Loucy (cell line): ENCODE measurements around the gene CENPQ.

ENCODE experiments used
- H2AFZ ChIP-seq: fragments of 200-600 bp; sonication (generic); 2 replicates; pipeline ENCODE4 v1.6.0; 2016; ENCODE audit warnings: antibody characterized with exemption, mild to moderate bottlenecking, low read length, moderate library complexity
- H3F3A ChIP-seq: fragments of 200-600 bp; 2 replicates; pipeline ENCODE4 v1.6.0; 2016; ENCODE audit warnings: antibody characterized with exemption, low read depth, mild to moderate bottlenecking
- H3K27me3 ChIP-seq: fragments of 200-600 bp; sonication (generic); 2 replicates; pipeline ENCODE4 v1.6.1; 2014; ENCODE audit warnings: low read length, mild to moderate bottlenecking; ENCODE audit not compliant: insufficient read depth, poor library complexity, severe bottlenecking
- H3K36me3 ChIP-seq: fragments of 200-600 bp; sonication (generic); 2 replicates; pipeline ENCODE4 v1.6.1; 2016; ENCODE audit warnings: low read length; ENCODE audit not compliant: insufficient read depth
- H3K4me1 ChIP-seq: fragments of 200-600 bp; sonication (generic); 2 replicates; pipeline ENCODE4 v1.5.1; 2014; ENCODE audit warnings: low read length, mild to moderate bottlenecking; ENCODE audit not compliant: insufficient read depth, poor library complexity, severe bottlenecking
- H3K4me2 ChIP-seq: fragments of 200-600 bp; sonication (generic); 2 replicates; pipeline ENCODE4 v1.6.0; 2014; ENCODE audit warnings: antibody characterized with exemption, low read length, low read depth, mild to moderate bottlenecking; ENCODE audit not compliant: poor library complexity, severe bottlenecking
- H3K4me3 ChIP-seq: fragments of 200-600 bp; sonication (generic); 2 replicates; pipeline ENCODE4 v1.5.1; 2014; ENCODE audit warnings: low read length, mild to moderate bottlenecking, mixed read lengths; ENCODE audit not compliant: poor library complexity, severe bottlenecking
- H3K79me2 ChIP-seq: fragments of 200-600 bp; sonication (generic); 2 replicates; pipeline ENCODE4 v1.6.1; 2014; ENCODE audit warnings: low read length; ENCODE audit not compliant: insufficient read depth
- H3K9ac ChIP-seq: fragments of 200-600 bp; sonication (generic); 2 replicates; pipeline ENCODE4 v1.6.0; 2014; ENCODE audit warnings: mild to moderate bottlenecking, low read depth, low read length, moderate library complexity; ENCODE audit not compliant: poor library complexity, severe bottlenecking
- H3K9me2 ChIP-seq: fragments of 200-600 bp; sonication (generic); replicated peaks from 2 replicates; pipeline ENCODE4 v1.6.1; 2016; ENCODE audit warnings: low read depth, low read length, mixed read lengths
- H3K9me3 ChIP-seq: fragments of 200-600 bp; sonication (generic); 2 replicates; pipeline ENCODE4 v1.6.1; 2014; ENCODE audit warnings: mild to moderate bottlenecking, antibody characterized with exemption, low read length, low read depth; ENCODE audit not compliant: insufficient read depth
- H4K20me1 ChIP-seq: fragments of 200-600 bp; sonication (generic); 2 replicates; pipeline ENCODE4 v1.6.0; 2014; ENCODE audit warnings: antibody characterized with exemption, low read length, mild to moderate bottlenecking; ENCODE audit not compliant: insufficient read depth, poor library complexity, severe bottlenecking
- CTCF ChIP-seq: fragments of 200-600 bp; sonication (generic); conservative IDR thresholded peaks from 2 replicates; pipeline ENCODE4 v1.5.1; 2014; ENCODE audit warnings: mild to moderate bottlenecking, antibody characterized with exemption, low read length
- EZH2phosphoT487 ChIP-seq: fragments of 200-600 bp; IDR thresholded peaks from 2 replicates; pipeline ENCODE4 v1.6.1; 2018; ENCODE audit warnings: antibody characterized with exemption, mild to moderate bottlenecking, moderate library complexity, borderline replicate concordance

The CENPQ gene

GRCh38 chr6:49453221-49453620 is 9.9 kb upstream of the CENPQ start:
- TF ChIP-seq EZH2phosphoT487 (no peak), CTCF (peak; percentile 36; the same call in 1 of the 2 replicates)
- Histone ChIP-seq H3K9me3 (no peaks in the 10 kb centered on the region), H3K27me3 (no peaks in the 10 kb centered on the region), H3K4me2 (no peak overlapping the region), H3K36me3 (peaks cover 9% of the 10 kb centered on the region; the same call in 1 of the 2 replicates), H3K9me2 (no peaks in the 10 kb centered on the region), H3F3A (no peaks in the 10 kb centered on the region), H4K20me1 (no peaks in the 10 kb centered on the region), H3K79me2 (no peaks in the 10 kb centered on the region), H3K9ac (no peak overlapping the region), H3K4me1 (peaks cover 9% of the 10 kb centered on the region), H2AFZ (no peak overlapping the region), H3K4me3 (no peak overlapping the region)

GRCh38 chr6:49454787-49455709 is 8.1 kb upstream of the CENPQ start:
- Histone ChIP-seq H3K4me2 (peak overlapping the region; percentile 17), H3K36me3 (no peaks in the 10 kb centered on the region; the same call in 1 of the 2 replicates), H3K9ac (no peak overlapping the region), H3K4me3 (peak overlapping the region; percentile 12), H2AFZ (no peak overlapping the region), H3K9me3 (no peaks in the 10 kb centered on the region), H3K9me2 (no peaks in the 10 kb centered on the region), H3K79me2 (no peaks in the 10 kb centered on the region), H3F3A (no peaks in the 10 kb centered on the region), H3K4me1 (peaks cover 19% of the 10 kb centered on the region), H3K27me3 (no peaks in the 10 kb centered on the region), H4K20me1 (no peaks in the 10 kb centered on the region)
- TF ChIP-seq CTCF: no peak
- no peak for TF ChIP-seq EZH2phosphoT487

GRCh38 chr6:49457771-49458170 is 5.4 kb upstream of the CENPQ start:
- Histone ChIP-seq H3K9me3 (no peaks in the 10 kb centered on the region), H3K9ac (no peak overlapping the region), H4K20me1 (no peaks in the 10 kb centered on the region), H3K4me1 (peaks cover 31% of the 10 kb centered on the region), H3K4me3 (no peak overlapping the region), H3K79me2 (peaks cover 19% of the 10 kb centered on the region), H3K9me2 (no peaks in the 10 kb centered on the region), H3K27me3 (no peaks in the 10 kb centered on the region), H3F3A (no peaks in the 10 kb centered on the region), H2AFZ (no peak overlapping the region), H3K4me2 (peak overlapping the region; percentile 41), H3K36me3 (no peaks in the 10 kb centered on the region)
- no peak for TF ChIP-seq CTCF
- no peak for TF ChIP-seq EZH2phosphoT487
